HG02678 (cell line): ENCODE data around the gene DAGLA.
"Not testable (repeated sequence)": the region's sequence is repeated elsewhere in the genome, so short reads cannot be mapped to it uniquely, and the experiment has no call there.

Source experiments
- ATAC-seq: cut with Tn5 transposase; IDR thresholded peaks from one replicate; pipeline ENCODE4 v1.9.1; 2021; ENCODE audit warnings: mild to moderate bottlenecking, moderate library complexity; ENCODE audit not compliant: unreplicated experiment

The DAGLA gene

GRCh38 chr11:61679893-61680621 lies at the start of gene DAGLA:
TSS of gene DAGLA (plus strand) at chr11:61680391. CDS start at chr11:61720156, 39,765 bp downstream.
- no peak for ATAC-seq

- no peak for ATAC-seq
These were observed 48.1 kb upstream of the DAGLA start for GRCh38 chr11:61632096-61632495.

GRCh38 chr11:61635304-61635703 lies 44.9 kb upstream of the DAGLA start:
- no peak for ATAC-seq

- no peak for ATAC-seq
These were observed 44.4 kb upstream of the DAGLA start for GRCh38 chr11:61635787-61636186.

- no peak for ATAC-seq
These were observed 43.5 kb upstream of the DAGLA start for GRCh38 chr11:61636676-61637075.

GRCh38 chr11:61637277-61637676 lies 42.9 kb upstream of the DAGLA start:
- no peak for ATAC-seq

- no peak for ATAC-seq
These were observed 40.3 kb upstream of the DAGLA start for GRCh38 chr11:61639816-61640443.

- no peak for ATAC-seq
These were observed 38.0 kb upstream of the DAGLA start for GRCh38 chr11:61642162-61642561.

GRCh38 chr11:61645179-61645868 lies 34.9 kb upstream of the DAGLA start:
- no peak for ATAC-seq

GRCh38 chr11:61647529-61647928 lies 32.7 kb upstream of the DAGLA start:
- ATAC-seq: no peak

GRCh38 chr11:61650781-61651571 lies 29.2 kb upstream of the DAGLA start:
- no peak for ATAC-seq

- no peak for ATAC-seq
These were observed 28.1 kb upstream of the DAGLA start for GRCh38 chr11:61652135-61652534.

GRCh38 chr11:61654397-61654829 lies 25.8 kb upstream of the DAGLA start:
- no peak for ATAC-seq

- ATAC-seq: not testable (repeated sequence)
These were observed 24.7 kb upstream of the DAGLA start for GRCh38 chr11:61655266-61656159.

GRCh38 chr11:61656347-61657077 lies 23.7 kb upstream of the DAGLA start:
- no peak for ATAC-seq

- ATAC-seq: no peak
These were observed 22.5 kb upstream of the DAGLA start for GRCh38 chr11:61657566-61658290.

GRCh38 chr11:61659413-61660196 lies 20.6 kb upstream of the DAGLA start:
- ATAC-seq: no peak

GRCh38 chr11:61660997-61661396 lies 19.2 kb upstream of the DAGLA start:
- ATAC-seq: not testable (repeated sequence)
